Subcutaneous adipose tissue (tissue), 4 donors: ENCODE measurements around the gene GIT2. TPM values are rescaled to one million over a fixed set of nuclear protein-coding genes. Genes with fewer than 3 reads are reported as not detected.

Experiments used
- total RNA-seq, 4 donors: library from RNA; depleted of rRNA; stranded (reverse); fragments of >200 nt; gene quantifications; one replicate each; pipeline ENCODE4 v1.1.0, GENCODE V29; 2016
- TF ChIP-seq, protein P1 (sequence below): fragments of 450-650 bp; IDR thresholded peaks from one replicate; pipeline ENCODE4 v1.5.1; 2016; ENCODE audit warnings: low read depth, mild to moderate bottlenecking, control low read depth, antibody characterized with exemption, moderate library complexity

GIT2 gene
- total RNA-seq, 4 donors from 2014 or later = 41.8 to 66.3 (median 53.5) TPM

DNA sequence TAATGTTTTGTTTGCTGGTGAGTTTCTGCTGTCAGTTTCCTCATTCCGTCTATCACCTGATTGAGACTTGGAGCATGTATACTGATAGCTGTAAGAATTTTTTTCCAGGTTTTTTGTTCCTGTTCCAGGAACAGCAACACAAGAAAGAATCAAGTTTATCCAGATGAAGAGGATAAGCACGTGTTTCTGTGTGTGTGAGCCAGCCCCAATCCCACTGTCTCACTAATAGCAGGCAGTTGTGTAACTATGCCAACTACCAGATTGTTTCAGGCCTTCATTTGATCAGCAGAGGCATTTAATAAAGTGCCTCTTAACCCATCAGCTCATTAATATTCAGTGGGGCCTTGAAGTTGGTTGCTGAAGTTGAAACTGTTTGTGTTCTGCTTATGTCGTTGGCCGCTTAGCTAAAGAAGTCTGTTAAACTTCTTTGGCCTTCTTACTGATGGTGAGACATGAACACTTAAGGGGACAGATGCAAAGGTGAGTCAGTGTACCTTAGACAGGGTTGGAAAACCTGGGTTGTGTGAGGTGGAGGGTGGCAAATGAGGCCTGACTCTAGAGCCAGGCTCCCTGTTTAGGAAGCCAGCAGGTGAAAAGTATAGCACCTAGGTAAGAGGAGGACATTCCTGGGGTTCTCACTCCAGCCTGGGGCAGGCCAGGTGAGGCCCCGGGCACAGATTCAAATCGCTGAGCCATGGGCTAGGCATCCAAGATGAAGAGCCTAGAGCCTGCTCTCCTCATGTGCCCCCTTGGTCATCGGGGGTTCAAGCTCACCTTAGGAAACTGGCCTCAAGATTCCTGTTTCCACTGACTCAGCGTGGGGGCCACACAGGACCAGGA lies 6.7 kb upstream of the GIT2 start:
- TF ChIP-seq, protein P1, sequence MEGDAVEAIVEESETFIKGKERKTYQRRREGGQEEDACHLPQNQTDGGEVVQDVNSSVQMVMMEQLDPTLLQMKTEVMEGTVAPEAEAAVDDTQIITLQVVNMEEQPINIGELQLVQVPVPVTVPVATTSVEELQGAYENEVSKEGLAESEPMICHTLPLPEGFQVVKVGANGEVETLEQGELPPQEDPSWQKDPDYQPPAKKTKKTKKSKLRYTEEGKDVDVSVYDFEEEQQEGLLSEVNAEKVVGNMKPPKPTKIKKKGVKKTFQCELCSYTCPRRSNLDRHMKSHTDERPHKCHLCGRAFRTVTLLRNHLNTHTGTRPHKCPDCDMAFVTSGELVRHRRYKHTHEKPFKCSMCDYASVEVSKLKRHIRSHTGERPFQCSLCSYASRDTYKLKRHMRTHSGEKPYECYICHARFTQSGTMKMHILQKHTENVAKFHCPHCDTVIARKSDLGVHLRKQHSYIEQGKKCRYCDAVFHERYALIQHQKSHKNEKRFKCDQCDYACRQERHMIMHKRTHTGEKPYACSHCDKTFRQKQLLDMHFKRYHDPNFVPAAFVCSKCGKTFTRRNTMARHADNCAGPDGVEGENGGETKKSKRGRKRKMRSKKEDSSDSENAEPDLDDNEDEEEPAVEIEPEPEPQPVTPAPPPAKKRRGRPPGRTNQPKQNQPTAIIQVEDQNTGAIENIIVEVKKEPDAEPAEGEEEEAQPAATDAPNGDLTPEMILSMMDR = no peak

DNA sequence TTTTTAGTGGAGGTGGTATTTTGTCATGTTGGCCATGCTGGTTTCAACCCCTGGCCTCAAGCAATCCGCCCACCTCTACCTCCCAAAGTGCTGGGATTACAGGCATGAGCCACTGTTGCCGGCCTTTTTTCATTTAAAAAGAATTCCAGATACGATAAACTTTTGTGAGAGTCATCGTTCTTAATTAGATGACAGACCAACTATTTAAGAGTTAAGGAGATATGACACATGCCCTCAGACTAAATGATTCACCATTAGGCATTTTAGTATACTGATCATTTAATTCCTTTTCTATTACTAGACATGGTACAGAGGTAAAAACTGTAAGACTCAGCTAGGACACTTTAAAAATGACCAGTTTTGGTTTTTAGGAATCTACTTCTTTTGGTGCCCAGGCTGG lies 5.4 kb upstream of the GIT2 start:
- TF ChIP-seq, protein P1 = no peak

DNA sequence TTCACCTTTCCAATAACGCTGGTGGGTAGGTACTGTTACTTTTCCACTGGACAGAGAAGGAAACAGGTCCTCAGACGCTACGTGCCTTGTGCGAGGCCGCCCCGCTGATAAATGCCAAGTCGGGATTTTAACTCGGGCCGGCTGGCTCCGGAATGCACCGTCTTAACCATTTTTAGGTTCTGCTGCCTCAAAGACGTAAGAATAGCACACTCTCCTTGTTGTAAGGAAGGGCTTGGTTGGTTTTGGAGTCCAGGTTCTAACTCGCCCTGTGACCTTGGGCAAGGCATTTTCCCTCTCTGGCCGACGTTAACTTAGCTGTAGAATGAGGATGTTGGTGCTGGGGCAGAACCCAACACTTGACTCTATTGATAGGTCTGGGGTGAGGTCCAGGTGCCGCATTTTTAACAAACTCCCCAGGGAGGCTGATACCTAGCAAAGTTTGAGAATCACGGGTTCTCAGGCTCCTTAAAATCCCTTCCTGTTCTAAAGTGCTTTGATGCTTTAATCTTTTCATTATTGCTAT lies 3.9 kb upstream of the GIT2 start:
- TF ChIP-seq, protein P1 = no peak

DNA sequence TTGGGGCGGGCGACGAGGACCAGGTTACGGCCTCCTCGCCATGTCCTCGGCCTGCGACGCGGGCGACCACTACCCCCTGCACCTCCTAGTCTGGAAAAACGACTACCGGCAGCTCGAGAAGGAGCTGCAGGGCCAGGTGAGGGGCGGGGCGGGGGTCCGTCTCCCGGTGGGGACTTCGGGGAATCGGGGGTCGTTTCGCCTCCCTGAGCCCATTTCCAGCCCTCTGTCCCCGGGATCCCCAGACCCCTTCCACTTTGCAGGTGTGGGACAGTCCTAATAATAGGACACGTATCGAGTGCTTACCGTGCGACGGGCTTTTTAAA lies 3.4 kb upstream of the GIT2 start:
- TF ChIP-seq, protein P1 = no peak

DNA sequence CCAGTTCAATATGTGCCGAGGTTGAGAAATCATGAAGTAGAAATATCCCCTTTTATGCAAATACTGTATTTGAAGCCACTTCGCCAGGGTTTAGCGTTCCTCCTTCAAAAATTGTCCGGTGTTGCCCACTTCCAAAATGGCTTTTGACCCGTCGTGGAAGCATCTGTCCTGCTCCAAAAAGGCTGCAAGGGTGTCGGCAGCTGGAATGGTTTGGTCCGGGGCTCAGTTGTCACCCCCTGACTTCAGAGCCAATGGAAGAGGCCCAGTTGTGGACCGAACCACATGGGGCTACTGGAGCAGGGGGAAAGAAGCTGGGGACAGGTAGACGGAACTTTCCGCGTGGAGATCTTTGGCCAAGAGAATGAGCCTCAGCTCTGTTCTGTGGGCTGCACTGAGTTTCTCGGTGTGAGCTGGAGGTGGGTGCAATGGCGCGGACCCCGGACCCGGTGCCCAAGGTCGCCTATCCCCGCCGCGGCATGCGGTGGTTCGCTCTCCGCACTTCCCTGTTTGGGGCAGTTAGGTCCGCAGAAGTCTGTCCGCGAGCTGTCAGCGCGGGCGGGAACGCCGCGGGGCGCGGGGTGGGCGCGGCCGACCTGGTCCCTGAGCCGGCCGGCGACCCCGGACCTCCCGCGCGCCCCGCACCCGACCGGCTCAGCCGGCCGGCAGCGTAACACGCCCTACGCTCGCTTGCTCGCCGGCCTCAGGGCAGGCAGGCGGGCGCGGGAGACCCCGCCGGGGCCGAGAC lies 2.9 kb upstream of the GIT2 start, which contains the start of gene ANKRD13A:
Gene ANKRD13A, plus strand, starts transcription at position 527 of the 745 bp plus-strand sequence. CDS start 259 bp downstream, outside the sequence.
- TF ChIP-seq, protein P1 = no peak

DNA sequence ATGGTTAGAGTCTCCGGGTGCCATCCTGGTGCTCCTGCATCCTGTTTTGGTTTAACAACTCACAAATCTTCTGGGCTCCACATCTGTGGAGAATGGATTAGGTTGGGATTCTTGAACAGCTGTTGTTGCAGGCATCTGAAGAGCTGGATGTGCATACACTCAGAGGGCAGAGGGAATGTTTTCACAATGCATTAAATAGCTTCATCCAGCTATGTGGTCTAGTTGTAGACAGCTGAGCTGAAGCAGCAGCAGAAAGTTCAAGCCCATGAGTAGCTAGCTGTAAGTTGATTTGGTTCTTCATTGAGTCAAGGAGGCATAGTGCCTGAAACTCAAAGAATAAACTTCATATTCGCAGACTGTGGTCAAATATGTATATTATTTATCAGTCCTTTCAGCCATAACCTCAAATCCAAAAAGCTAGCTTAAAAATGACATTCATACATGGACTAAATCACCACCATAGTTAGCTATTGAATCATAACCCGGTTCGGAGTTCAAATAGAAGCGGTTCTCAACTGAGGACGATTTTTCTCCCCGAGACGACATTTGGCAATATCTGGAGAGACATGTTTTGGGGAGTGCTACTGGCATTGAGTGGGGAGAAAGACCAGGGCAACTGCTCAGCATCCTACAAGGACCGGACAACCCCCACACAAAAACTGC lies 2.2 kb upstream of the GIT2 start:
- TF ChIP-seq, protein P1 = no peak
